ENCODE data around the gene ABL1. TPM values are rescaled to one million over a fixed set of nuclear protein-coding genes. Genes with fewer than 3 reads are reported as not detected.
"Not testable (repeated sequence)": the region's sequence is repeated elsewhere in the genome, so short reads cannot be mapped to it uniquely, and the experiment has no call there.

Gene ABL1
- total RNA-seq, 1 donor: 94.8 TPM

- DNase-seq (ENCODE audit: insufficient read length, low spot score, missing footprints): no peak
- no peak overlapping the region for H3K4me3 ChIP-seq (ENCODE audit: insufficient read depth, low read length)
- H3K36me3 ChIP-seq (ENCODE audit: insufficient read depth, low read length): no peaks in the 10 kb centered on the region
- no peak overlapping the region for H2AFZ ChIP-seq (ENCODE audit: low read length)
- H3K27me3 ChIP-seq (ENCODE audit: insufficient read depth, low read length): no peaks in the 10 kb centered on the region
- H3K9me3 ChIP-seq (ENCODE audit: low read depth, low read length): peaks cover 2% of the 10 kb centered on the region
- H3K4me1 ChIP-seq (ENCODE audit: insufficient read depth, low read length): peaks cover 19% of the 10 kb centered on the region
- H3K4me2 ChIP-seq (ENCODE audit: insufficient read depth, low read length): peak overlapping the region; percentile 7
- H4K20me1 ChIP-seq (ENCODE audit: insufficient read depth, low read length): no peaks in the 10 kb centered on the region
- H3K27ac ChIP-seq (ENCODE audit: low read depth, low read length): peak overlapping the region; percentile 91
- TF ChIP-seq, protein P1, sequence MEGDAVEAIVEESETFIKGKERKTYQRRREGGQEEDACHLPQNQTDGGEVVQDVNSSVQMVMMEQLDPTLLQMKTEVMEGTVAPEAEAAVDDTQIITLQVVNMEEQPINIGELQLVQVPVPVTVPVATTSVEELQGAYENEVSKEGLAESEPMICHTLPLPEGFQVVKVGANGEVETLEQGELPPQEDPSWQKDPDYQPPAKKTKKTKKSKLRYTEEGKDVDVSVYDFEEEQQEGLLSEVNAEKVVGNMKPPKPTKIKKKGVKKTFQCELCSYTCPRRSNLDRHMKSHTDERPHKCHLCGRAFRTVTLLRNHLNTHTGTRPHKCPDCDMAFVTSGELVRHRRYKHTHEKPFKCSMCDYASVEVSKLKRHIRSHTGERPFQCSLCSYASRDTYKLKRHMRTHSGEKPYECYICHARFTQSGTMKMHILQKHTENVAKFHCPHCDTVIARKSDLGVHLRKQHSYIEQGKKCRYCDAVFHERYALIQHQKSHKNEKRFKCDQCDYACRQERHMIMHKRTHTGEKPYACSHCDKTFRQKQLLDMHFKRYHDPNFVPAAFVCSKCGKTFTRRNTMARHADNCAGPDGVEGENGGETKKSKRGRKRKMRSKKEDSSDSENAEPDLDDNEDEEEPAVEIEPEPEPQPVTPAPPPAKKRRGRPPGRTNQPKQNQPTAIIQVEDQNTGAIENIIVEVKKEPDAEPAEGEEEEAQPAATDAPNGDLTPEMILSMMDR (IDR thresholded peaks at IDR 0.05; ENCODE audit: extremely low read depth, low read depth, low read length): no peak
- H3K79me2 ChIP-seq (ENCODE audit: insufficient read depth, low read length): peaks cover 73% of the 10 kb centered on the region
Measured at GRCh38 chr9:130794923-130795495, 40.0 kb upstream of the ABL1 start.

- not testable (repeated sequence) for DNase-seq (ENCODE audit: insufficient read length, low spot score, missing footprints); H3K4me3 ChIP-seq (ENCODE audit: insufficient read depth, low read length); H3K4me2 ChIP-seq (ENCODE audit: insufficient read depth, low read length); H3K36me3 ChIP-seq (ENCODE audit: insufficient read depth, low read length); H3K9me3 ChIP-seq (ENCODE audit: low read depth, low read length); H2AFZ ChIP-seq (ENCODE audit: low read length); H3K4me1 ChIP-seq (ENCODE audit: insufficient read depth, low read length); H3K27ac ChIP-seq (ENCODE audit: low read depth, low read length); H3K27me3 ChIP-seq (ENCODE audit: insufficient read depth, low read length); H4K20me1 ChIP-seq (ENCODE audit: insufficient read depth, low read length)
- H3K79me2 ChIP-seq (ENCODE audit: insufficient read depth, low read length): peaks cover 45% of the 10 kb centered on the region
Measured at GRCh38 chr9:130803116-130803515, 31.9 kb upstream of the ABL1 start.

DNA sequence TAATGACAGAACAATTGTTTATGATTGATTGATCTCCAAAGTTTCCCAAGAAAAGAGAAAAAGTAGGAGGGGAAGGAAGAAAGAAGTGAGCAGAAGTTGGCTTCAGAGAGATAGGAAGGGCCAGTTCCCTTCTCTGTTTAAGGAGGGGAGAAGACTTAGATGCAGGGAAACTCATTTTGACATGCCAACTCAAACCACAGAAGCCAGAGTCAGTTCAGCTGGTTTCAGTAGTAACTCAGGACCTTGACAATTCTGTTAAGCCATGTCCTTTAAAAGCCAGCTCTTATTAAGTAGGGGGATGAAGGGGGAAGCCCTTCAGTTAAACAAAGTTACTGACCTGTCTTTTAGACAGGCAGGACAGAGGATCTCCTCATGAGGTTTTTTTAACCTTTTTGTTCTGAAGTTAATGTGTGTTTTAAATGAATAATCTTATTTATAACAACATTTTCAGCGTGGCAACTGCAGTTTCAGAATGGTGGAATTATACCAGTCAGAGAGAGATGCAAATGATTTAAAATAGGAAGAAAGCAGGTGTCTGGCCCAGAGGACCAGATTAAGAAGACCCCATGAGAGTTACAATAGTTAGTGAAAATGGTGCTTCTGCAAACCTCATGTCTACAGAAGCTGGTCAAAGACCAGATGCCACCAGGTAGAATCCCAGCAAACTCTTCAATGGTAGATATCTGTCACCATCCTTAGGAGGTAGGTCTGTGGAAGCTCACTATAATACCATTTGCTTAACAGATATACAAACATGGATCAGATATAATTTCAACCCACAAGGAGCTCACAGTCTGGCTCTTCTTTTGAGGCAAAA, 29.3 kb upstream of the ABL1 start:
- peaks cover 9% of the 10 kb centered on the region for H3K4me1 ChIP-seq (ENCODE audit: insufficient read depth, low read length)
- H2AFZ ChIP-seq (ENCODE audit: low read length): no peak overlapping the region
- H3K4me3 ChIP-seq (ENCODE audit: insufficient read depth, low read length): no peak overlapping the region
- peak overlapping the region; percentile 44 for H3K27ac ChIP-seq (ENCODE audit: low read depth, low read length)
- H3K27me3 ChIP-seq (ENCODE audit: insufficient read depth, low read length): no peaks in the 10 kb centered on the region
- peaks cover 43% of the 10 kb centered on the region for H3K79me2 ChIP-seq (ENCODE audit: insufficient read depth, low read length)
- no peak for DNase-seq (ENCODE audit: insufficient read length, low spot score, missing footprints)
- H3K9me3 ChIP-seq (ENCODE audit: low read depth, low read length): no peaks in the 10 kb centered on the region
- peak overlapping the region; percentile 11 for H3K4me2 ChIP-seq (ENCODE audit: insufficient read depth, low read length)
- TF ChIP-seq, protein P1 (IDR thresholded peaks at IDR 0.05; ENCODE audit: extremely low read depth, low read depth, low read length): no peak
- no peaks in the 10 kb centered on the region for H4K20me1 ChIP-seq (ENCODE audit: insufficient read depth, low read length)
- H3K36me3 ChIP-seq (ENCODE audit: insufficient read depth, low read length): no peaks in the 10 kb centered on the region

DNA sequence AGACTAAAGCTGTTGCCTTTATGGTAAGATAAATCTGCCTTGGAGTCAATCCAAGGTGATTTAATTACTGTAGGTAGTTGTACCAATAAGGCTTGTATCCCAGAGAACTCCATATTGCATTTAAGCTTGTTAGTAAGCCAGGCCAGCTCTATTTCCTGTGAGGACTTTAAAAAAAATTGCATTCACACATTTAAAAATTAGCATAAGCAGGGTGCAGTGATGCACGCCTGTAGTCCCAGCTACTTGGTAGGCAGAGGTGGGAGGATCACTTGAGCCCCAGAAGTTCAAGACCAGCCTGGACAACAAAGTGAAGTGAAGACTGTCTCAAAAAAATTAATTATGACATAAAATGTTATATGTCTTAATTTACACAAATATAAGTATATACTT, 28.7 kb upstream of the ABL1 start:
- Histone ChIP-seq H4K20me1 (ENCODE audit: insufficient read depth, low read length) (no peaks in the 10 kb centered on the region), H3K27me3 (ENCODE audit: insufficient read depth, low read length) (no peaks in the 10 kb centered on the region), H3K36me3 (ENCODE audit: insufficient read depth, low read length) (no peaks in the 10 kb centered on the region), H3K27ac (ENCODE audit: low read depth, low read length) (no peak overlapping the region), H3K4me2 (ENCODE audit: insufficient read depth, low read length) (no peak overlapping the region), H3K4me1 (ENCODE audit: insufficient read depth, low read length) (peaks cover 9% of the 10 kb centered on the region), H3K9me3 (ENCODE audit: low read depth, low read length) (no peaks in the 10 kb centered on the region), H3K79me2 (ENCODE audit: insufficient read depth, low read length) (peaks cover 41% of the 10 kb centered on the region), H2AFZ (ENCODE audit: low read length) (no peak overlapping the region), H3K4me3 (ENCODE audit: insufficient read depth, low read length) (no peak overlapping the region)
- no peak for DNase-seq (ENCODE audit: insufficient read length, low spot score, missing footprints)
- TF ChIP-seq, protein P1 (IDR thresholded peaks at IDR 0.05; ENCODE audit: extremely low read depth, low read depth, low read length): no peak
